Measurements from ENCODE around the gene PALLD.

DNA sequence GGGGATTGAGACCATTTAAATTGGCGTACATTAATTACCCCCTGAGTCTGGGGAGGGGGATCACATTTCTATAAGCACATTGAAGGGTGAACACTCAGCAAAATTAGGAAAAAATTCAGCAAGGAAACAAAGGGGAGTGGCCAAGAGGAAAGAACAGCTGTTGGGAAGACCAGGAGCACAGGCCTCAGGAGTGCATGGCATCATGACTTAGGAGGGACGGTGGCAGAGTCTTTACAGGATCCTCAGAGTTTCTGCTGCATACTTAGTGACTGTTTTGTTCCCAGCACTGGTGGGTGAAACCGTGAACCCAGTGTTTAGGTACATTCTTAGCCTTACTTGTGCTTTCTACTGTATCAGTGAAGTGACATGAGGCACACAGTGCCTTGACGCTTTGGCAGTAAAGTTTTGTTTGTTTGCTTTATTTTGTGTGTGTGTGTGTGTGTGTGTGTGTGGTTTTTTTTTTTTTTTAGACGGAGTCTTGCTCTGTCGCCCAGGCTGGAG is 391.9 kb downstream of the PALLD start:
- no peak for TF ChIP-seq POLR2A (IDR thresholded peaks at IDR 0.05)
- TF ChIP-seq CTCF (IDR thresholded peaks at IDR 0.05), result no peak
